HG02759 (cell line): ENCODE measurements around the gene ZPLD1.

Experiments used
- ATAC-seq: cut with Tn5 transposase; IDR thresholded peaks from one replicate; pipeline ENCODE4 v1.9.1; 2021; ENCODE audit warnings: mild to moderate bottlenecking, moderate library complexity; ENCODE audit not compliant: unreplicated experiment

The ZPLD1 gene

GRCh38 chr3:102464261-102464660 is 29.4 kb downstream of the ZPLD1 start:
- no peak for ATAC-seq

GRCh38 chr3:102466001-102466400 is 31.2 kb downstream of the ZPLD1 start:
- ATAC-seq: no peak

GRCh38 chr3:102470066-102470465 is 35.3 kb downstream of the ZPLD1 start:
- no peak for ATAC-seq

- ATAC-seq: no peak
Observed at GRCh38 chr3:102471001-102471400, 36.2 kb downstream of the ZPLD1 start.

- no peak for ATAC-seq
Observed at GRCh38 chr3:102471491-102471890, 36.7 kb downstream of the ZPLD1 start.

- ATAC-seq: no peak
Observed at GRCh38 chr3:102473648-102474047, 38.8 kb downstream of the ZPLD1 start.

GRCh38 chr3:102474207-102474606 is 39.4 kb downstream of the ZPLD1 start:
- no peak for ATAC-seq

- no peak for ATAC-seq
Observed at GRCh38 chr3:102476198-102476597, 41.4 kb downstream of the ZPLD1 start.

- ATAC-seq: no peak
Observed at GRCh38 chr3:102478160-102478559, 43.3 kb downstream of the ZPLD1 start.

GRCh38 chr3:102480139-102480538 is 45.3 kb downstream of the ZPLD1 start:
- ATAC-seq: no peak

GRCh38 chr3:102481050-102481449 is 46.2 kb downstream of the ZPLD1 start:
- no peak for ATAC-seq

- no peak for ATAC-seq
Observed at GRCh38 chr3:102483556-102483955, 48.7 kb downstream of the ZPLD1 start.

- no peak for ATAC-seq
Observed at GRCh38 chr3:102484363-102484762, 49.5 kb downstream of the ZPLD1 start.

- no peak for ATAC-seq
Observed at GRCh38 chr3:102485701-102486100, 50.9 kb downstream of the ZPLD1 start.

GRCh38 chr3:102488331-102488730 is 53.5 kb downstream of the ZPLD1 start:
- ATAC-seq: no peak

GRCh38 chr3:102492300-102492699 is 57.5 kb downstream of the ZPLD1 start:
- ATAC-seq: no peak

- no peak for ATAC-seq
Observed at GRCh38 chr3:102497571-102497970, 62.8 kb downstream of the ZPLD1 start.

GRCh38 chr3:102505542-102505941 is 70.7 kb downstream of the ZPLD1 start:
- ATAC-seq: no peak

GRCh38 chr3:102510663-102511062 is 75.8 kb downstream of the ZPLD1 start:
- ATAC-seq: no peak

- no peak for ATAC-seq
Observed at GRCh38 chr3:102511168-102511567, 76.4 kb downstream of the ZPLD1 start.

GRCh38 chr3:102511639-102512038 is 76.8 kb downstream of the ZPLD1 start:
- ATAC-seq: no peak

- no peak for ATAC-seq
Observed at GRCh38 chr3:102512734-102513504, 78.1 kb downstream of the ZPLD1 start.

- ATAC-seq: no peak
Observed at GRCh38 chr3:102514241-102514640, 79.4 kb downstream of the ZPLD1 start.
